DMS79 (cell line): ENCODE data around the gene SYCP1.
"Not testable (repeated sequence)": the region's sequence is repeated elsewhere in the genome, so short reads cannot be mapped to it uniquely, and the experiment has no call there.

Experiments used
- DNase-seq: peaks from one replicate; lab custom pipeline; 2025; lab: John Stamatoyannopoulos, UW

Gene SYCP1

GRCh38 chr1:114959423-114959822 lies 104.8 kb downstream of the SYCP1 start:
- no peak for DNase-seq

- DNase-seq = no peak
Measured at GRCh38 chr1:114976891-114977290, 122.2 kb downstream of the SYCP1 start.

GRCh38 chr1:114979278-114979891 lies 124.7 kb downstream of the SYCP1 start:
- peak; percentile 11 for DNase-seq

- DNase-seq = no peak
Measured at GRCh38 chr1:114982251-114982650, 127.6 kb downstream of the SYCP1 start.

GRCh38 chr1:114986286-114986685 lies 131.6 kb downstream of the SYCP1 start:
- DNase-seq = no peak

GRCh38 chr1:114988095-114988494 lies 133.4 kb downstream of the SYCP1 start:
- DNase-seq = no peak

GRCh38 chr1:114997510-114998289 lies 143.0 kb downstream of the SYCP1 start:
- no peak for DNase-seq

- DNase-seq = no peak
Measured at GRCh38 chr1:115006191-115006590, 151.5 kb downstream of the SYCP1 start.

GRCh38 chr1:115012006-115012405 lies 157.3 kb downstream of the SYCP1 start:
- no peak for DNase-seq

GRCh38 chr1:115012434-115012833 lies 157.8 kb downstream of the SYCP1 start:
- no peak for DNase-seq

GRCh38 chr1:115013792-115014191 lies 159.1 kb downstream of the SYCP1 start:
- no peak for DNase-seq

GRCh38 chr1:115019549-115019948 lies 164.9 kb downstream of the SYCP1 start:
- not testable (repeated sequence) for DNase-seq

- DNase-seq = no peak
Measured at GRCh38 chr1:115021145-115021544, 166.5 kb downstream of the SYCP1 start.

GRCh38 chr1:115023593-115023992 lies 168.9 kb downstream of the SYCP1 start:
- no peak for DNase-seq

- DNase-seq = no peak
Measured at GRCh38 chr1:115029526-115029925, 174.9 kb downstream of the SYCP1 start, which contains the start of gene TSHB. Gene TSHB, plus strand, starts transcription at chr1:115029826. Its CDS starts 3,537 bp downstream, at chr1:115033363.

- DNase-seq = no peak
Measured at GRCh38 chr1:115031595-115031994, 176.9 kb downstream of the SYCP1 start.

GRCh38 chr1:115035652-115036051 lies 181.0 kb downstream of the SYCP1 start:
- DNase-seq = no peak

- DNase-seq = no peak
Measured at GRCh38 chr1:115036814-115037507, 182.3 kb downstream of the SYCP1 start.

GRCh38 chr1:115040501-115040900 lies 185.8 kb downstream of the SYCP1 start:
- DNase-seq = no peak

GRCh38 chr1:115041654-115042053 lies 187.0 kb downstream of the SYCP1 start:
- no peak for DNase-seq
